Suprapubic skin (tissue), 4 donors: Measurements from ENCODE around the gene MLLT10. TPM values are rescaled to one million over a fixed set of nuclear protein-coding genes. Genes with fewer than 3 reads are reported as not detected.
A peak's percentile ranks its signal among the peaks of the same experiment; 100 is the strongest.

ENCODE experiments used
- DNase-seq, 2 donors: peaks; one replicate each; pipeline ENCODE4 v3.0.0-alpha.2; 2019; ENCODE audit warnings: low spot score in 2 of 2
- H3K27ac ChIP-seq: fragments of 200-600 bp; sonication (generic); one replicate; pipeline ENCODE4 v1.5.1; 2019
- H3K27me3 ChIP-seq: fragments of 200-600 bp; sonication (generic); one replicate; pipeline ENCODE4 v1.5.1; 2019
- H3K36me3 ChIP-seq: fragments of 200-600 bp; sonication (generic); one replicate; pipeline ENCODE4 v1.5.1; 2019
- H3K4me1 ChIP-seq: fragments of 200-600 bp; sonication (generic); one replicate; pipeline ENCODE4 v1.5.1; 2019
- H3K4me3 ChIP-seq: fragments of 200-600 bp; sonication (generic); one replicate; pipeline ENCODE4 v1.5.1; 2019; ENCODE audit warnings: mild to moderate bottlenecking
- H3K9me3 ChIP-seq: fragments of 200-600 bp; sonication (generic); one replicate; pipeline ENCODE4 v1.5.1; 2019
- CTCF ChIP-seq, 2 donors: fragments of 200-600 bp in 1 of 2; fragments of 450-650 bp in 1 of 2; sonication (generic) in 1 of 2; IDR thresholded peaks; one replicate each; pipeline ENCODE4 v1.5.1; 2016 to 2019; ENCODE audit warnings: antibody characterized with exemption in 2 of 2, mild to moderate bottlenecking in 1 of 2, moderate library complexity in 1 of 2
- EP300 ChIP-seq: sonication (generic); formaldehyde crosslinking; IDR thresholded peaks from one replicate; pipeline ENCODE4 v1.6.1; 2017; ENCODE audit warnings: antibody characterized with exemption
- POLR2A ChIP-seq, 2 donors: fragments of 450-650 bp; IDR thresholded peaks; one replicate each; pipeline ENCODE4 v1.6.1; 2017; ENCODE audit warnings: antibody characterized with exemption in 2 of 2, mild to moderate bottlenecking in 2 of 2, moderate library complexity in 2 of 2
- POLR2AphosphoS5 ChIP-seq, 3 donors: sonication (generic); formaldehyde crosslinking; IDR thresholded peaks; one replicate each; pipeline ENCODE4 v1.6.1; 2017; ENCODE audit warnings: antibody characterized with exemption in 3 of 3
- WGBS: methylation state at CpG from one replicate; pipeline ENCODE4 v1.1.5; 2018; 5-methylcytosine and 5-hydroxymethylcytosine counted together
- total RNA-seq, 4 donors: library from RNA; depleted of rRNA; stranded (reverse); fragments of >200 nt; gene quantifications; one replicate each; pipeline ENCODE4 v1.1.0, GENCODE V29; 2016

The MLLT10 gene
- total RNA-seq, 4 donors from 2014 or later: 58.0 to 97.8 (median 64.4) TPM

- Histone ChIP-seq H3K4me3 (peak overlapping the region; percentile 67), H3K27me3 (no peaks in the 10 kb centered on the region), H3K4me1 (peaks cover 46% of the 10 kb centered on the region), H3K27ac (peak overlapping the region; percentile 98), H3K9me3 (no peaks in the 10 kb centered on the region), H3K36me3 (no peaks in the 10 kb centered on the region)
- 9% methylated on average over 23 of the region's 23 CpGs for WGBS
- no peak for TF ChIP-seq POLR2AphosphoS5 (IDR thresholded peaks at IDR 0.05)
- no peak for TF ChIP-seq POLR2A (IDR thresholded peaks at IDR 0.05)
- DNase-seq: no peak
Observed at GRCh38 chr10:21524526-21525366, 9.3 kb upstream of the MLLT10 start.

DNA sequence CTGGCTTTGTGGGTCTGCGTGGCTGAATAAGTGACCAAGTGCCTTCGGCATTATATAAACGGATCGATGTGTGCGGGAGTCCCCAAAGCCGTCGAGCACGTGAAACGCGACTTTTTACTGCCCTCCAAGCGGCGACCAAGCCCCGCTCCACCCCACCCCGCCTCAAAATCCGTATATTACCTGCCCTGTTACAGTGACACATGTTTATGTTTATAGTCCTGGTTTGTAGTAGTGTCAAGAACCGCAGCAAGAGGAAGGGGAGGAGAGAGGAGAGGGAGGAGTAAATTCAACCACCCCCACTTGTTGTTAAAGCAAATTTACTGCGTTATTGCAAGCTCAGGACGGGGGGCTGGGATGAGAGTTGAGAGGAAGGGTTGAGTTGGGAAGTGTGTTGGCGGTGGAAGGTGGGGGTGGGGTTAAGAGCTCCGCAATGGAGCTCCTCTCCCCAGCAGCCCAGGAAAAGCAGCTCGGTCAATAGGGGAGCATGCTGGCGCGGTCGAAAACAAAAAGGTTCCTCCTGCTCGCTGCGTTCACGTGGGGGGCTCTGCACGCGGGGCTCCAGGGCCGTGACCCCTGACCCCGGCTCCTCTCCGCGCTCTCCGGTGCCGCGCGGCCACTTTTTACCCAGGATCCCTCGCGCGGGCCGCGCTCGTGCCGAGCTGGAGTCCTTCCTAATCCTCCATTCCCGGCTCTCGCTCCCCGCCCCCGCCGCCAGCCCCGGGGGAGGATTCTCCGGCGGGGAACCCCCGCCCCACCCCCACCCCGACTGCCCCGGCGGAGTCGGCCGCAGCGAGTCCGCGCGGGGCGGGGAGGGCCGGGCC, 8.5 kb upstream of the MLLT10 start, which contains the start of gene SKIDA1:
TSS of gene SKIDA1 (minus strand) at position 316 of the 821 bp plus-strand sequence. CDS start 7,860 bp downstream, outside the sequence.
- WGBS: 3% methylated on average over 27 of the region's 64 CpGs
- Histone ChIP-seq H3K4me3 (peak within 1 kb of the TSS; percentile 67), H3K9me3 (no peaks in the 10 kb centered on the region), H3K36me3 (no peaks in the 10 kb centered on the region), H3K27ac (peak within 1 kb of the TSS; percentile 98), H3K4me1 (peaks cover 40% of the 10 kb centered on the region), H3K27me3 (no peaks in the 10 kb centered on the region)
- peak in 1 of 2 donors; percentile 87 for DNase-seq
- peak in 1 of 3 donors; percentile 6 for TF ChIP-seq POLR2AphosphoS5 (IDR thresholded peaks at IDR 0.05)
- no peak for TF ChIP-seq EP300
- no peak for TF ChIP-seq CTCF (IDR thresholded peaks at IDR 0.05)
- TF ChIP-seq POLR2A (IDR thresholded peaks at IDR 0.05): peak in 1 of 2 donors; percentile 21

- H3K9me3 ChIP-seq: no peaks in the 10 kb centered on the region
- H3K4me3 ChIP-seq: peak overlapping the region; percentile 67
- H3K36me3 ChIP-seq: no peaks in the 10 kb centered on the region
- peaks cover 39% of the 10 kb centered on the region for H3K4me1 ChIP-seq
- WGBS: under 1% methylated on average over 35 of the region's 56 CpGs
- H3K27me3 ChIP-seq: no peaks in the 10 kb centered on the region
- DNase-seq: peak; percentile 92
- no peak for TF ChIP-seq POLR2A (IDR thresholded peaks at IDR 0.05)
- no peak for TF ChIP-seq EP300
- no peak for TF ChIP-seq CTCF (IDR thresholded peaks at IDR 0.05)
- no peak for TF ChIP-seq POLR2AphosphoS5 (IDR thresholded peaks at IDR 0.05)
- peak overlapping the region; percentile 98 for H3K27ac ChIP-seq
Observed at GRCh38 chr10:21526188-21526859, 7.7 kb upstream of the MLLT10 start.

DNA sequence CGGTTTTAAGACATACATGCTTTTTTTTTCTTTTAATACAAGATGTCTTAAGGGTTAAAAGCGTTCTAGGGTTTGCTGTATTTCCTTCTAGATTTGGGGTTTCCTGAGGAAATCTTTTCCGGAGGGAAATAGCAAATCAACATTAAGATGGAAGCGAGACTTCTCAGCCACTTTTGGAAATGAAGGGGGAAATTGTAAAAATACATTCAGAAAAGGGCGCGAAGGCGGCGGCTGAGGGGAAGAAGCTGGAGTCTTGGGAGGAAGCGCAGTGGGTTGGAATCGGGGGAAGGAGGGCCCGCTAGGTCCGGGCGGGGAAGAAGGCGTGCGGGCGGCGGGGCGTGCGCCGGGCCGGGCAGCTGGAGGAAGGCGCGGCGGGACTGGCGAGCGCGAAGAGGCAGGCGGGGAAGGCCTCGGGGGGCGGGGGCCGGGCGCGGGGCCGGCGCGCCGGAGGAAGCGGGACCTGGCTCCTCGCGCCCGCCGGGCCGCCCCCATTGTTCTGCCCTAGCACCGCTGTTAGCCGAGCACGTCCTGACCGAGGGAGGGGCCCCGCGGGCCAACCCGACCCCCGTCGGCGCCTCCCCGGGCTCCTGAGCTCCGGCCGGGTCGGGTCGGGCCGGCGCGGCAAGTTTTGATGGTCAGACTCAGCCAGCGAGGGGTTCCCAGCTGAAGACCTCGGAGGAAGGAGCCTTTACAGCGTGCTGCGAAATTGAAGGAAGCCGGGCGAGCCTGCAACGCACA, 7.0 kb upstream of the MLLT10 start:
- no peaks in the 10 kb centered on the region for H3K9me3 ChIP-seq
- 1% methylated on average over 64 of the region's 68 CpGs for WGBS
- no peaks in the 10 kb centered on the region for H3K36me3 ChIP-seq
- H3K4me1 ChIP-seq: peaks cover 39% of the 10 kb centered on the region
- H3K27ac ChIP-seq: peak overlapping the region; percentile 98
- peak in 1 of 2 donors; percentile 85 for DNase-seq
- TF ChIP-seq POLR2AphosphoS5 (IDR thresholded peaks at IDR 0.05) (peak in 1 of 3 donors; percentile 37), CTCF (IDR thresholded peaks at IDR 0.05) (no peak), POLR2A (IDR thresholded peaks at IDR 0.05) (peak in 1 of 2 donors; percentile 25), EP300 (no peak)
- peak overlapping the region; percentile 67 for H3K4me3 ChIP-seq
- H3K27me3 ChIP-seq: no peaks in the 10 kb centered on the region
